GM06990 (cell line): ENCODE data around the gene RBBP7.

Experiments used
- DNase-seq: peaks from one replicate; pipeline ENCODE4 v3.0.0-alpha.2; 2011; ENCODE audit not compliant: insufficient read length; ENCODE audit errors: extremely low read depth
- H3K27me3 ChIP-seq: replicated peaks from 2 replicates; pipeline ENCODE4 v1.6.0; 2011; ENCODE audit warnings: low read length; ENCODE audit not compliant: control insufficient read depth, insufficient read depth
- H3K36me3 ChIP-seq: 2 replicates; pipeline ENCODE4 v1.5.1; 2011; ENCODE audit warnings: low read length; ENCODE audit not compliant: control insufficient read depth, insufficient read depth
- H3K4me3 ChIP-seq: replicated peaks from 2 replicates; pipeline ENCODE4 v1.5.1; 2011; ENCODE audit warnings: low read depth, mild to moderate bottlenecking, control low read depth, low read length
- CTCF ChIP-seq: IDR thresholded peaks from 2 replicates; pipeline ENCODE4 v1.5.1; 2011; ENCODE audit warnings: low read length, control low read depth, mild to moderate bottlenecking, inconsistent platforms; ENCODE audit not compliant: insufficient read depth, poor library complexity, severe bottlenecking

Gene RBBP7

GRCh38 chrX:16910376-16910775, 40.2 kb upstream of the RBBP7 start:
- DNase-seq, result no peak
- Histone ChIP-seq H3K36me3 (no peaks in the 10 kb centered on the region), H3K27me3 (no peaks in the 10 kb centered on the region), H3K4me3 (no peak overlapping the region)
- no peak for TF ChIP-seq CTCF

GRCh38 chrX:16903274-16904022, 33.3 kb upstream of the RBBP7 start:
- H3K36me3 ChIP-seq, result no peaks in the 10 kb centered on the region
- no peak overlapping the region for H3K4me3 ChIP-seq
- TF ChIP-seq CTCF, result no peak
- peak; percentile 25 for DNase-seq
- H3K27me3 ChIP-seq, result no peaks in the 10 kb centered on the region

DNA sequence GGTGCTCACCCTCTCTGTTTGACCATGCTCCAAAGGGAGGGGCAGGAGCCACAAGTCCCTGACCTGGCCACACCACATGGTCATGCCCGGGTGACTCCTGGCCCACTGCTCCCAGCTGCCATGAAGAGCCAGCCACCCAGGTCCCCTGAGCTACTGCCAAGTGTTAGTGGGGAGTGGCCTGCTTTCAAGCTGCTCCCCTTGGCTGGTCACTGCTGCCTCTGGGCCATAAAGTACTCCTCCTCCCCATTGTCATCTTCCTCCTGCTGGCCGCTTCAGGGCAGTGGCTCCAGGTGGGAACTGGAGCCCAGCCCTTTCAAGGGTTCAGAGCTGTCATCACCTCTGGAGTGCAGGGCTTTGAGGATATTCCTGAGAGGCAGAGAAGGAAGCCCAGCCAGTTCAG, 27.3 kb upstream of the RBBP7 start:
- DNase-seq, result no peak
- Histone ChIP-seq H3K4me3 (no peak overlapping the region), H3K36me3 (no peaks in the 10 kb centered on the region), H3K27me3 (no peaks in the 10 kb centered on the region; the same call in 1 of the 2 replicates)
- TF ChIP-seq CTCF, result no peak

- TF ChIP-seq CTCF, result peak; percentile 96
- DNase-seq, result peak; percentile 46
- H3K36me3 ChIP-seq, result no peaks in the 10 kb centered on the region
- H3K4me3 ChIP-seq, result no peak overlapping the region
- no peaks in the 10 kb centered on the region; the same call in 1 of the 2 replicates for H3K27me3 ChIP-seq
Observed at GRCh38 chrX:16892504-16893362, 22.6 kb upstream of the RBBP7 start.

GRCh38 chrX:16885628-16886027, 15.5 kb upstream of the RBBP7 start:
- no peak for TF ChIP-seq CTCF
- no peak for DNase-seq
- no peaks in the 10 kb centered on the region; the same call in 1 of the 2 replicates for H3K27me3 ChIP-seq

More at GRCh38 chrX:16885628-16886027, 15.5 kb upstream of the RBBP7 start:
- Histone ChIP-seq H3K4me3 (no peak overlapping the region), H3K36me3 (no peaks in the 10 kb centered on the region)
